Loucy (cell line): ENCODE results near the gene DRD2.

Experiments used
- EZH2phosphoT487 ChIP-seq: fragments of 200-600 bp; IDR thresholded peaks from 2 replicates; pipeline ENCODE4 v1.6.1; 2018; ENCODE audit warnings: antibody characterized with exemption, mild to moderate bottlenecking, moderate library complexity, borderline replicate concordance
- TF ChIP-seq, protein P1 (sequence below): fragments of 200-600 bp; sonication (generic); conservative IDR thresholded peaks from 2 replicates; pipeline ENCODE4 v1.5.1; 2014; ENCODE audit warnings: mild to moderate bottlenecking, antibody characterized with exemption, low read length

DNA sequence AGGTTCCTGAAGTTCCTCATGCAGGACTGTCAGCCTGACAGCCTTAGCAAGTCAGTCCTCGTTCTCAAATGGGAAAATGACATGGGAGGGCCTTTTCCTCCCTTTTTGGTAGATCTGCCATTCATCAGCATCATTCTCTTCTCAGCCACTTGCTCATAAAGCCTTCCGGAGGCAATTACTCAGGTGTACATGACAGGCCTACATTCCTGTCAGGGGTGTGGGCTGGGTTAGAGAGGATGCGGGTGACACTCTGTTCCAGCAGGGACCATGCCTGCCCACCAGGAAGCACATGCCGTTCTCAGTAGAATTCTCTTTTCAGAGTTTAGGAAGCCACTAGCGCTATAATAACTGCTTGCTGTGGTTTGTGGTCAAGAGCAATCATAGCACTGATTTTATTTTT lies 111.8 kb downstream of the DRD2 start:
- TF ChIP-seq, protein P1, sequence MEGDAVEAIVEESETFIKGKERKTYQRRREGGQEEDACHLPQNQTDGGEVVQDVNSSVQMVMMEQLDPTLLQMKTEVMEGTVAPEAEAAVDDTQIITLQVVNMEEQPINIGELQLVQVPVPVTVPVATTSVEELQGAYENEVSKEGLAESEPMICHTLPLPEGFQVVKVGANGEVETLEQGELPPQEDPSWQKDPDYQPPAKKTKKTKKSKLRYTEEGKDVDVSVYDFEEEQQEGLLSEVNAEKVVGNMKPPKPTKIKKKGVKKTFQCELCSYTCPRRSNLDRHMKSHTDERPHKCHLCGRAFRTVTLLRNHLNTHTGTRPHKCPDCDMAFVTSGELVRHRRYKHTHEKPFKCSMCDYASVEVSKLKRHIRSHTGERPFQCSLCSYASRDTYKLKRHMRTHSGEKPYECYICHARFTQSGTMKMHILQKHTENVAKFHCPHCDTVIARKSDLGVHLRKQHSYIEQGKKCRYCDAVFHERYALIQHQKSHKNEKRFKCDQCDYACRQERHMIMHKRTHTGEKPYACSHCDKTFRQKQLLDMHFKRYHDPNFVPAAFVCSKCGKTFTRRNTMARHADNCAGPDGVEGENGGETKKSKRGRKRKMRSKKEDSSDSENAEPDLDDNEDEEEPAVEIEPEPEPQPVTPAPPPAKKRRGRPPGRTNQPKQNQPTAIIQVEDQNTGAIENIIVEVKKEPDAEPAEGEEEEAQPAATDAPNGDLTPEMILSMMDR, result no peak
- TF ChIP-seq EZH2phosphoT487, result no peak
